Activated B cell treated with CpG ODN at 0.5 μM for 24 hours (primary cell): ENCODE measurements around the gene UBXN4. TPM values are rescaled to one million over a fixed set of nuclear protein-coding genes. Genes with fewer than 3 reads are reported as not detected.

Experiments
- ATAC-seq: fragments of 200-7000 bp; cut with Tn5 transposase; one replicate; pipeline ENCODE4 v1.10.0; 2021; ENCODE audit warnings: low read depth, mild to moderate bottlenecking, moderate library complexity
- CTCF ChIA-PET: fragments of 350-600 bp; sonication (Branson Sonifier 250); formaldehyde crosslinking; loops from one replicate; lab custom pipeline; 2021; ENCODE audit warnings: antibody characterized with exemption; lab: Charles Lee
- POLR2A ChIA-PET: fragments of 350-600 bp; sonication (Branson Sonifier 250); formaldehyde crosslinking; loops from one replicate; lab custom pipeline; 2021; ENCODE audit warnings: antibody characterized with exemption; lab: Charles Lee
- DNase-seq: peaks from one replicate; pipeline ENCODE4 v3.0.0; 2022
- H3K27ac Mint-ChIP-seq: one replicate; pipeline ENCODE4 v1.8.0; 2020; ENCODE audit warnings: mixed read lengths
- H3K27me3 Mint-ChIP-seq: one replicate; pipeline ENCODE4 v1.8.0; 2021; ENCODE audit warnings: mixed read lengths
- H3K36me3 Mint-ChIP-seq: one replicate; pipeline ENCODE4 v1.8.0; 2021; ENCODE audit warnings: low read depth, mixed read lengths
- H3K4me1 Mint-ChIP-seq: one replicate; pipeline ENCODE4 v1.8.0; 2021; ENCODE audit warnings: mixed read lengths
- H3K4me3 Mint-ChIP-seq: one replicate; pipeline ENCODE4 v1.8.0; 2020; ENCODE audit warnings: mild to moderate bottlenecking, mixed read lengths
- H3K9me3 Mint-ChIP-seq: one replicate; pipeline ENCODE4 v1.8.0; 2020; ENCODE audit warnings: mixed read lengths
- intact Hi-C: fragments of 100-400 bp; cut with micrococcal nuclease; formaldehyde crosslinking; loops from one replicate; pipeline ENCODE4 v1.15.1; 2024
- total RNA-seq: library from RNA; stranded (reverse); gene quantifications from 2 replicates; pipeline ENCODE4 v1.2.3, GENCODE V29; 2022
- TF ChIP-seq, protein P1 (sequence below): fragments of 200-600 bp; IDR thresholded peaks from one replicate; pipeline ENCODE4 v1.8.0; 2022; ENCODE audit warnings: antibody characterized with exemption, mild to moderate bottlenecking

Gene UBXN4, protein sequence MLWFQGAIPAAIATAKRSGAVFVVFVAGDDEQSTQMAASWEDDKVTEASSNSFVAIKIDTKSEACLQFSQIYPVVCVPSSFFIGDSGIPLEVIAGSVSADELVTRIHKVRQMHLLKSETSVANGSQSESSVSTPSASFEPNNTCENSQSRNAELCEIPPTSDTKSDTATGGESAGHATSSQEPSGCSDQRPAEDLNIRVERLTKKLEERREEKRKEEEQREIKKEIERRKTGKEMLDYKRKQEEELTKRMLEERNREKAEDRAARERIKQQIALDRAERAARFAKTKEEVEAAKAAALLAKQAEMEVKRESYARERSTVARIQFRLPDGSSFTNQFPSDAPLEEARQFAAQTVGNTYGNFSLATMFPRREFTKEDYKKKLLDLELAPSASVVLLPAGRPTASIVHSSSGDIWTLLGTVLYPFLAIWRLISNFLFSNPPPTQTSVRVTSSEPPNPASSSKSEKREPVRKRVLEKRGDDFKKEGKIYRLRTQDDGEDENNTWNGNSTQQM
- total RNA-seq: 87.8 and 107 TPM in 2 replicates

DNA sequence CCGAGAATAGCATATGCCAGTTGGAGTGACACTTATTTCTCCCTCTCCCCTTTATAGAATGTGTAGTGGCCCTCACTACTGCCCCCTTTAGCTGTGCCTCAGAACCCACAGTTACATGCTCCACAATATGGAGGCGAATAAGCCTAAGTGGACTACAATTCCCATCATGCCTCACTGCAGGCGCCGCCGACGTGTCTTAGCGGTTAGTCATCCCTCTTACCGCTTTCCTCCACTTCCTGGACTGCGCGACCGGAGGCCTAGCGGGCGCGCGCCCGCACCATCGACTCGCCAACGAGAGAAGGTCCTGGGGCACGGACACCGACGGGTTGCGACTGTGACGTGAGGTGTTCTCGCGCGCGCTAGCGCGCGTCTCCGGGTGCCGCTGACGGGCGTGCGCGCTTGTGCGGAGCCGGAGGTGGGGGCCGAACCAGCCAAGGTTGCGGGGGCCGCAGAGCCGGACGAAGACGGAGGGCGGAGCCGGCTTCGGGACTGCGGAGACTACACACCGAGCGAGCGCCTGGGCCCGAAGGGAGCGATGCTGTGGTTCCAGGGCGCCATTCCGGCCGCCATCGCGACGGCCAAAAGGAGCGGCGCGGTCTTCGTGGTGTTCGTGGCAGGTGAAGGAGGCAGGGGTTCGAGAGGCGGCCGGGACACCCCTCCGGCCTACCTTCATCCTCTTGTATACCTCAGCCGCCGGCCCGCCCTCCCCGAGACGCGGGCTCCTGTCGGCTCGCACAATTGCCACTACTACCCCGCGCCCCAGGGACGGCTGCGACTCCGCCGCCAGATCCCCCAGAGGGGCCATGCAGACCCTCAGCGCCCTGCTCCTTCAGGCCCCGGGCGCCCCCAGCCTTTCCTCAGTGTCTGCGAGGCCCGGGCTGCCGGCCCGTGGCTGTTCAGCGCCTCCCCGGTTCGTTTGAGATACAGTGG, at the start of gene UBXN4:
Gene UBXN4, plus strand, starts transcription at position 461 of the 930 bp plus-strand sequence. Its CDS starts 75 bp downstream, at position 536.
- Mint-ChIP-seq H3K27me3 (no peaks in the 10 kb centered on the region), H3K4me3 (peak within 1 kb of the TSS; percentile 99), H3K36me3 (peaks cover 21% of the 10 kb centered on the region), H3K4me1 (peaks cover 40% of the 10 kb centered on the region), H3K9me3 (peaks cover 1% of the 10 kb centered on the region), H3K27ac (peak within 1 kb of the TSS; percentile 99)
- TF ChIP-seq, protein P1, sequence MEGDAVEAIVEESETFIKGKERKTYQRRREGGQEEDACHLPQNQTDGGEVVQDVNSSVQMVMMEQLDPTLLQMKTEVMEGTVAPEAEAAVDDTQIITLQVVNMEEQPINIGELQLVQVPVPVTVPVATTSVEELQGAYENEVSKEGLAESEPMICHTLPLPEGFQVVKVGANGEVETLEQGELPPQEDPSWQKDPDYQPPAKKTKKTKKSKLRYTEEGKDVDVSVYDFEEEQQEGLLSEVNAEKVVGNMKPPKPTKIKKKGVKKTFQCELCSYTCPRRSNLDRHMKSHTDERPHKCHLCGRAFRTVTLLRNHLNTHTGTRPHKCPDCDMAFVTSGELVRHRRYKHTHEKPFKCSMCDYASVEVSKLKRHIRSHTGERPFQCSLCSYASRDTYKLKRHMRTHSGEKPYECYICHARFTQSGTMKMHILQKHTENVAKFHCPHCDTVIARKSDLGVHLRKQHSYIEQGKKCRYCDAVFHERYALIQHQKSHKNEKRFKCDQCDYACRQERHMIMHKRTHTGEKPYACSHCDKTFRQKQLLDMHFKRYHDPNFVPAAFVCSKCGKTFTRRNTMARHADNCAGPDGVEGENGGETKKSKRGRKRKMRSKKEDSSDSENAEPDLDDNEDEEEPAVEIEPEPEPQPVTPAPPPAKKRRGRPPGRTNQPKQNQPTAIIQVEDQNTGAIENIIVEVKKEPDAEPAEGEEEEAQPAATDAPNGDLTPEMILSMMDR: no peak
- ATAC-seq (peak; percentile 87), DNase-seq (peak; percentile 81)
- POLR2A ChIA-PET: interaction anchor here (1.0 to 1.1 kb wide), 2 partner anchors 10 to 689 kb away, joined by 3 read pairs; partner anchors contain the start of gene RAB3GAP1
- intact Hi-C loops: loop anchor here (1.0 to 10.0 kb wide), 7 partner anchors 135 to 823 kb away; partner anchors contain the start of genes CCNT2, DARS1, MCM6 and R3HDM1
- CTCF ChIA-PET: no interaction called here

DNA sequence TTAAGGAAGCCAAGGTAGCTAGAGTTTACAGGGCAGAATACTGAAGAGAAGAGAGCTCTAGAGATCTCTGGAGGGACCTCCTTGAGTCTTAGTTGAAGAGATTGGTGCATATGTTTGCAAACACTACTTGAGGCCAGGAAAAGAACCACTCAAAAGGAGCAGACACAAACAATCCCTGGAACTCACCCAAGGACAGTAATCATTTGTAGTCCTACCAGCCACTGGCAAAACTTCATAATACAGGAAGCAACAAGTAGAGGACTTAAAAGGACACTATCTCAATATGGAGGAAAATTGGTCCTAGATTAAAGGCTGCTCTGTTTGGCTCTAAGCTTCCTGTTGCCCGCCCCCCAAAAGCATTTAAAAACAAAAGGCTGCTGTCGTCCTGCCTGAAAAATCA, 46.9 kb upstream of the UBXN4 start:
- intact Hi-C loops: no loop called here
- TF ChIP-seq, protein P1: no peak
- no peak for ATAC-seq
- H3K9me3 Mint-ChIP-seq: no peaks in the 10 kb centered on the region
- ChIA-PET CTCF (interaction anchor here (0.8 kb wide), 1 partner anchor 15 kb away, joined by 3 read pairs; no protein-coding TSS in a partner anchor), POLR2A (no interaction called here)
- DNase-seq: no peak
- H3K27me3 Mint-ChIP-seq: no peaks in the 10 kb centered on the region
- H3K4me3 Mint-ChIP-seq: no peak overlapping the region
- H3K36me3 Mint-ChIP-seq: peaks cover 15% of the 10 kb centered on the region
- H3K4me1 Mint-ChIP-seq: no peaks in the 10 kb centered on the region
- no peak overlapping the region for H3K27ac Mint-ChIP-seq

DNA sequence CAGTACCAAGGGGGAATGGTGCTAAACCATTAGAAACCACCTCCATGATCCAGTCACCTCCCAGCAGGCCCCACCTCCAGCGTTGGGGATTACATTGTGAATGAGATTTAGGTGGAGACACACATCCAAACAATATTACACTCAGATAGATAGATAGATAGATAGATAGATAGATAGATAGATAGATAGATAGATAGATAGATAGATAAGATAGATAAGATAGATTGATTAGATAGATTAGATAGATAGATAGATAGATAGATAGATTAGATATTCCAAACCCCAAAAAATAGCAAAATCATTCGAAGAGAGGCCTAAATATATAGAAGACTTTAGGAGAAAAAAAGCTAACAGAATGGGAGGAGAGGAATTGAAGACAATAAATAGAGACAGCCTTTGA, 42.8 kb upstream of the UBXN4 start:
- no peak overlapping the region for H3K27ac Mint-ChIP-seq
- no peaks in the 10 kb centered on the region for H3K27me3 Mint-ChIP-seq
- H3K4me1 Mint-ChIP-seq: no peaks in the 10 kb centered on the region
- H3K36me3 Mint-ChIP-seq: peaks cover 18% of the 10 kb centered on the region
- CTCF ChIA-PET: no interaction called here
- TF ChIP-seq, protein P1: no peak
- H3K4me3 Mint-ChIP-seq: no peak overlapping the region
- DNase-seq: no peak
- POLR2A ChIA-PET: no interaction called here
- no peaks in the 10 kb centered on the region for H3K9me3 Mint-ChIP-seq
- intact Hi-C loops: no loop called here
- no peak for ATAC-seq

DNA sequence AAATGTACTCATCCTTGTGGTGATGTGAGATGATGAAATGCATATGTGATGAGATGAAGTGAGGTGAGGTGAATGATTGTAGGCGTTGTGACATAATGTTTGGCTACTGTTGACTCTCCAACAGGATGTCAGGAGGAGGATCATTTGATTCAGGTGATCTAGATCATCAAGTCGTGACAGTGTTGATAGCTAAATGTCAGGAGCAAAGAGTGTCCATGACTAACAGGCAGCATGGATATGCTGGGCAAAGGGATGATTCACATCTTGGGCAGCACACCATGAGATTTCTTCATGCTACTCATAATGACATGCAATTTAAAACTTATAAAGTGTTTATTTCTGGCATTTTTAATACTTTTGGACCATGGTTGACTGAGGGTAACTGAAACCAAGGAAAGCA, 40.2 kb upstream of the UBXN4 start:
- POLR2A ChIA-PET: no interaction called here

More for the DNA sequence above, 40.2 kb upstream of the UBXN4 start:
- H3K27ac Mint-ChIP-seq: no peak overlapping the region
- CTCF ChIA-PET: interaction anchor here (1.1 kb wide), 1 partner anchor 697 kb away, joined by 3 read pairs; no protein-coding TSS in a partner anchor
- intact Hi-C loops: loop anchor here (10.0 kb wide), 1 partner anchor 1247 kb away; no protein-coding TSS in a partner anchor
- TF ChIP-seq, protein P1: no peak
- H3K36me3 Mint-ChIP-seq: peaks cover 5% of the 10 kb centered on the region
- no peak for ATAC-seq
- DNase-seq: no peak
- no peaks in the 10 kb centered on the region for H3K4me1 Mint-ChIP-seq
- H3K4me3 Mint-ChIP-seq: no peak overlapping the region
- H3K9me3 Mint-ChIP-seq: no peaks in the 10 kb centered on the region
- H3K27me3 Mint-ChIP-seq: no peaks in the 10 kb centered on the region
